Endodermal cell (in vitro differentiated cells): ENCODE measurements around the gene WSCD2. TPM values are rescaled to one million over a fixed set of nuclear protein-coding genes. Genes with fewer than 3 reads are reported as not detected.

Experiments
- DNase-seq: peaks from one replicate; pipeline ENCODE4 v3.0.0-alpha.2; 2017
- H3K27ac ChIP-seq: 2 replicates; pipeline ENCODE4 v1.5.1; 2013; ENCODE audit warnings: mild to moderate bottlenecking, low read depth, low read length, moderate library complexity
- H3K27me3 ChIP-seq: 2 replicates; pipeline ENCODE4 v1.6.1; 2013; ENCODE audit warnings: mild to moderate bottlenecking, low read length, moderate library complexity; ENCODE audit not compliant: insufficient read depth, control insufficient read depth, poor library complexity, severe bottlenecking
- H3K36me3 ChIP-seq: 2 replicates; pipeline ENCODE4 v1.7.0; 2013; ENCODE audit warnings: mild to moderate bottlenecking, low read length, moderate library complexity; ENCODE audit not compliant: control insufficient read depth, insufficient read depth
- H3K4me1 ChIP-seq: one replicate; pipeline ENCODE4 v1.7.0; 2013; ENCODE audit warnings: low read length; ENCODE audit not compliant: control insufficient read depth, insufficient read depth
- H3K4me3 ChIP-seq: 2 replicates; pipeline ENCODE4 v1.5.1; 2013; ENCODE audit warnings: mild to moderate bottlenecking, low read length, moderate library complexity
- H3K9ac ChIP-seq: 2 replicates; pipeline ENCODE4 v1.6.1; 2013; ENCODE audit warnings: mild to moderate bottlenecking, low read length, moderate library complexity; ENCODE audit not compliant: poor library complexity, severe bottlenecking; ENCODE audit errors: extremely low read depth
- H3K9me3 ChIP-seq: 2 replicates; pipeline ENCODE4 v1.6.1; 2013; ENCODE audit warnings: mild to moderate bottlenecking, low read length, moderate library complexity; ENCODE audit not compliant: control insufficient read depth
- H3K27ac Mint-ChIP-seq: 2 replicates; pipeline ENCODE4 v1.8.0; 2020; ENCODE audit warnings: mixed read lengths
- H3K27me3 Mint-ChIP-seq: 2 replicates; pipeline ENCODE4 v1.8.0; 2021; ENCODE audit warnings: mild to moderate bottlenecking, mixed read lengths; ENCODE audit not compliant: insufficient read depth
- H3K36me3 Mint-ChIP-seq: 2 replicates; pipeline ENCODE4 v1.8.0; 2020; ENCODE audit warnings: low read depth, mixed read lengths
- H3K4me1 Mint-ChIP-seq: 2 replicates; pipeline ENCODE4 v1.8.0; 2020; ENCODE audit warnings: mixed read lengths
- H3K4me3 Mint-ChIP-seq: 2 replicates; pipeline ENCODE4 v1.8.0; 2020; ENCODE audit warnings: mild to moderate bottlenecking, moderate library complexity, mixed read lengths
- H3K9me3 Mint-ChIP-seq: 2 replicates; pipeline ENCODE4 v1.8.0; 2020; ENCODE audit warnings: mild to moderate bottlenecking, mixed read lengths
- WGBS, 2 experiments: methylation state at CpG; one replicate each; pipeline versions ENCODE4 v1.1.5 to v1.1.7; 2013; ENCODE audit warnings: missing lambda C conversion rate in 2 of 2, mixed read lengths in 1 of 2; ENCODE audit not compliant: insufficient coverage in 1 of 2, insufficient read length in 1 of 2; 5-methylcytosine and 5-hydroxymethylcytosine counted together
- total RNA-seq, 2 donors: library from RNA; stranded (reverse); fragmentation: NEBNext Ultra II Directional in 1 of 2; extraction: Animal tissue kit (Norgen Biotek cat#: 25700) in 1 of 2; gene quantifications; 2 replicates in 1 of 2; 3 replicates in 1 of 2; pipeline ENCODE4 v1.2.1, GENCODE V29; 2021
- TF ChIP-seq, protein P1 (sequence below): fragments of 200-600 bp; sonication (generic); conservative IDR thresholded peaks from 2 replicates; pipeline ENCODE4 v1.5.0; 2021; ENCODE audit warnings: antibody characterized with exemption, mild to moderate bottlenecking

WSCD2 gene
- total RNA-seq, 2 donors from 2014 or later = 0.80 to 1.3 TPM

DNA sequence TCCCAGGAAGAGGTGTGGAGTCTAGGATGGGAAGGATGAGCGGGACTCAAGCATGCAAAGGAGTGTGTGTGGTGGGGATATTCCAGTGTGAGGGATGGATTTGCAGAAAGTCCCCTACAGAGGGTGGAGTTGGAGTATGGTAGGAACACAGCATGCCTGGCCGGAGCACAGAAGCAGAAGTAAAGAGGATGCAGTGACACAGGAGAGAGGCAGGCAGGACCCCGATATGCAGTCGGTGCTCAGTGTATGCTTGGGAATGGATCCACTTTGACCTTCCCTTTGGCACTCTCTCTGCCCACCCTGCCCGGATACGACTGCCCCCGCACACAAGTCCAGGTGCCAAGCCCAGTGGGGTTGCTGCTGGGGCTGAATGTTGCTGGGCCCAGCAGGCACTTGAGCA is 21.3 kb downstream of the WSCD2 start:
- no peak for DNase-seq
- H3K27ac Mint-ChIP-seq = no peak overlapping the region
- H3K27ac ChIP-seq = no peak overlapping the region
- peaks cover 15% of the 10 kb centered on the region for H3K4me1 Mint-ChIP-seq
- H3K36me3 Mint-ChIP-seq = no peaks in the 10 kb centered on the region
- TF ChIP-seq, protein P1, sequence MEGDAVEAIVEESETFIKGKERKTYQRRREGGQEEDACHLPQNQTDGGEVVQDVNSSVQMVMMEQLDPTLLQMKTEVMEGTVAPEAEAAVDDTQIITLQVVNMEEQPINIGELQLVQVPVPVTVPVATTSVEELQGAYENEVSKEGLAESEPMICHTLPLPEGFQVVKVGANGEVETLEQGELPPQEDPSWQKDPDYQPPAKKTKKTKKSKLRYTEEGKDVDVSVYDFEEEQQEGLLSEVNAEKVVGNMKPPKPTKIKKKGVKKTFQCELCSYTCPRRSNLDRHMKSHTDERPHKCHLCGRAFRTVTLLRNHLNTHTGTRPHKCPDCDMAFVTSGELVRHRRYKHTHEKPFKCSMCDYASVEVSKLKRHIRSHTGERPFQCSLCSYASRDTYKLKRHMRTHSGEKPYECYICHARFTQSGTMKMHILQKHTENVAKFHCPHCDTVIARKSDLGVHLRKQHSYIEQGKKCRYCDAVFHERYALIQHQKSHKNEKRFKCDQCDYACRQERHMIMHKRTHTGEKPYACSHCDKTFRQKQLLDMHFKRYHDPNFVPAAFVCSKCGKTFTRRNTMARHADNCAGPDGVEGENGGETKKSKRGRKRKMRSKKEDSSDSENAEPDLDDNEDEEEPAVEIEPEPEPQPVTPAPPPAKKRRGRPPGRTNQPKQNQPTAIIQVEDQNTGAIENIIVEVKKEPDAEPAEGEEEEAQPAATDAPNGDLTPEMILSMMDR = no peak
- peaks cover 9% of the 10 kb centered on the region for H3K27me3 ChIP-seq
- H3K36me3 ChIP-seq = no peaks in the 10 kb centered on the region
- no peaks in the 10 kb centered on the region for H3K4me1 ChIP-seq
- no peaks in the 10 kb centered on the region for H3K9me3 Mint-ChIP-seq
- no peak overlapping the region for H3K4me3 Mint-ChIP-seq
- WGBS, 2 experiments = 94 to 95% methylated on average over 5 to 7 of the region's 7 CpGs
- H3K27me3 Mint-ChIP-seq = peaks cover 48% of the 10 kb centered on the region
- no peak overlapping the region for H3K9ac ChIP-seq
- H3K4me3 ChIP-seq = no peak overlapping the region
- no peaks in the 10 kb centered on the region for H3K9me3 ChIP-seq

DNA sequence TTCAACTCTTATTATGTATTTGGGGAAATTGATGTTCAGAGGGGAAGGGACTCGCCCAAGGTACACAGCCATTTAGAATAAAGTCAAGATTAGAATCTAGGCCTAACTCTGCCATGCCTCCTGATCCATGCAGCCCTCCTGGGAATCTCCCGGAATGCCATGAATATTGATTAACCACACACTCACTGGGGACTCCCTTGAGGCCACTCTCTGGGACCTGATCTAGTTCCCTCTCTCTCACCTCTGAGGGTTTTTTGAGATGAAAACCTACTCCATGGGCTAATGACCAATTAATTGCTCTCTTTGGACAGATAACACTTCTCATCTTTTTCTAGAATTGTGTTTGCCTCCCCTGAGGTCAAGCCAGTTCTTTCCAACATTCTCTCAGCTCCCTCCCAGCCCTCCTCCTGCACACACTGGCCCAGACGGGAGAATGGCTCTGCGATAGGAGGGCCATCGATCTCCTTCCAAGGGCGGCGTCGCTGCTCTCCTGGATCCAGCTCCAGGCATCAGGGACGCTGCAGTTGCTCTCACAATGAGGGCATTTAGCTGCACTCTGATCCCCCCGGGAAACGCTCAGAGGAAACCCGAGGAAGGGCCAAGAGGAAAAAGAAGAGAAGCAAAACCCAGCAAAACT is 22.6 kb downstream of the WSCD2 start:
- peaks cover 9% of the 10 kb centered on the region for H3K4me1 Mint-ChIP-seq
- Histone ChIP-seq H3K4me1 (no peaks in the 10 kb centered on the region), H3K9me3 (no peaks in the 10 kb centered on the region), H3K36me3 (no peaks in the 10 kb centered on the region), H3K27me3 (peaks cover 9% of the 10 kb centered on the region), H3K9ac (no peak overlapping the region), H3K27ac (no peak overlapping the region), H3K4me3 (no peak overlapping the region)
- H3K27ac Mint-ChIP-seq = no peak overlapping the region
- 75 to 82% methylated on average over 3 to 12 of the region's 12 CpGs for WGBS, 2 experiments
- no peak for DNase-seq
- H3K36me3 Mint-ChIP-seq = no peaks in the 10 kb centered on the region
- TF ChIP-seq, protein P1 = no peak
- no peaks in the 10 kb centered on the region for H3K9me3 Mint-ChIP-seq
- no peak overlapping the region for H3K4me3 Mint-ChIP-seq
- H3K27me3 Mint-ChIP-seq = peaks cover 45% of the 10 kb centered on the region

DNA sequence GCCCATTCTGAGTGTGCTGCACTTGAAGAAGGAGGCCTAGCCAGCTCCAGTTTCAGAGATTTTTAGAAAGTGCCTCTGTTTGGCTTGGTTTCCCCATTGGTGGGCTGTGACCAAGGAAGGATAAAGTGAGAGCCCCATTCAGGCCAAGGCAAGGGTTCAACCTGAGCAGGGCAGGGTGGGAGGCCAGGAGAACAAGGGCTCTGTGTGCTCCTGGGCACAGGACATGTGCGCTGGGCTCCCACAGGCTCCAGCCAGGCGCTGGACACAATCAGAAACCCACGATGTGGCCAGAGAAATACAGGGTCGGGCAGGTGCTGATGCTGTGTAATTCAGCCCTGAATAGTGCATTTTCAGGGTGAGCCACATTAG is 23.1 kb downstream of the WSCD2 start:
- H3K36me3 ChIP-seq = no peaks in the 10 kb centered on the region
- H3K9me3 Mint-ChIP-seq = no peaks in the 10 kb centered on the region
- peaks cover 6% of the 10 kb centered on the region for H3K4me1 Mint-ChIP-seq
- no peaks in the 10 kb centered on the region for H3K36me3 Mint-ChIP-seq
- TF ChIP-seq, protein P1 = no peak
- H3K9ac ChIP-seq = no peak overlapping the region
- peaks cover 44% of the 10 kb centered on the region for H3K27me3 Mint-ChIP-seq
- no peak overlapping the region for H3K27ac ChIP-seq
- no peak overlapping the region for H3K27ac Mint-ChIP-seq
- 80 to 89% methylated on average over 2 to 4 of the region's 4 CpGs for WGBS, 2 experiments
- H3K27me3 ChIP-seq = peaks cover 9% of the 10 kb centered on the region
- H3K4me3 Mint-ChIP-seq = no peak overlapping the region
- no peak overlapping the region for H3K4me3 ChIP-seq
- no peaks in the 10 kb centered on the region for H3K9me3 ChIP-seq
- DNase-seq = no peak
- H3K4me1 ChIP-seq = no peaks in the 10 kb centered on the region
